ENCODE results near the gene PPARGC1A. TPM values are rescaled to one million over a fixed set of nuclear protein-coding genes. Genes with fewer than 3 reads are reported as not detected.
A peak's percentile ranks its signal among the peaks of the same experiment; 100 is the strongest.

Gene PPARGC1A
- total and polyA plus RNA-seq, 2 of the 13 experiments (the other 11 are each of a cell fraction or from before 2014, with no cell fraction given) = 20.7 to 37.3 TPM

DNA sequence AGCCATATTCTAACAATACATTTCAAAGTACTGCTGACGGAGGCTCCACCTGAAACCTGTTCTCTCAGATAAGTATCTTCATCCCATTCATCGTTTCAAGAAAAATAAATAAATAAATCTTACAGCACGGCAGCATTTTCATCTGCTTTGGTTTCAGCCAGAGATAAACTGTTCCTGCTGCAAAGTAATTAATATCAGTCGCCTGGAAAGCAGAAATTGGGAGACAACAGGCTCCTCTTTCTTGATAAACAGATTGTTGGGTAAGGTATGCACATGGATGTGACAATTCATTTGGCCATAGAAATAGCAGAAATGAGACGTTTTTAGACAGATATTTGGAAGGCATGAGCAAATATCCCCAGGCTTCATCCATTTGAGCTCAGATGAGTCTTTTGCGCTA lies 110.4 kb downstream of the PPARGC1A start (continued):
- no peak for TF ChIP-seq ZNF615 (CRISPR knock-in tag; IDR thresholded peaks at IDR 0.05; ENCODE audit: borderline replicate concordance)
- TF ChIP-seq, protein P1, sequence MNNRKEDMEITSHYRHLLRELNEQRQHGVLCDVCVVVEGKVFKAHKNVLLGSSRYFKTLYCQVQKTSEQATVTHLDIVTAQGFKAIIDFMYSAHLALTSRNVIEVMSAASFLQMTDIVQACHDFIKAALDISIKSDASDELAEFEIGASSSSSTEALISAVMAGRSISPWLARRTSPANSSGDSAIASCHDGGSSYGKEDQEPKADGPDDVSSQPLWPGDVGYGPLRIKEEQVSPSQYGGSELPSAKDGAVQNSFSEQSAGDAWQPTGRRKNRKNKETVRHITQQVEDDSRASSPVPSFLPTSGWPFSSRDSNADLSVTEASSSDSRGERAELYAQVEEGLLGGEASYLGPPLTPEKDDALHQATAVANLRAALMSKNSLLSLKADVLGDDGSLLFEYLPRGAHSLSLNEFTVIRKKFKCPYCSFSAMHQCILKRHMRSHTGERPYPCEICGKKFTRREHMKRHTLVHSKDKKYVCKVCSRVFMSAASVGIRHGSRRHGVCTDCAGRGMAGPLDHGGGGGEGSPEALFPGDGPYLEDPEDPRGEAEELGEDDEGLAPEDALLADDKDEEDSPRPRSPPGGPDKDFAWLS (CRISPR knock-in tag; IDR thresholded peaks at IDR 0.05; ENCODE audit: borderline replicate concordance) = no peak

DNA sequence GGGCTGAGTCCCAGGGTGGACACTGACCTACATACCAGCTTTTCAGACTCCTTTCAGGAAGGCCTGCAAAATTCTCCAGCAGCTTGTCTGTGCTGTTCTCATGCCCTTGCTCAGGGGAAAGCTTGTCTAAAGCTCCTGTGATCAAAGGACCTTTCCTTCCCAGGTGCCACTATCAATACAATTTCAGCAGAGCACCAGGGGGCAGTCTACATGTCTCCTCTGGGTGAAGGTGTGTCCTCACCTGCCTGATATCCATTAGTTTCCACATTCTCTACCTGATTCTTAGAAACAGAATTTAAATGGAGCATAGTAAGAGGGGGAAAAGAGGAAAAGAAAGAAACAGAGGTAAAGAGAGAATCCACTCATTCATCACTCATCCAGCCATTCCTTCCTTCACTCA lies 114.2 kb downstream of the PPARGC1A start:
- ATAC-seq (peak; percentile 86), FAIRE-seq (no peak)
- TF ChIP-seq, protein P2, sequence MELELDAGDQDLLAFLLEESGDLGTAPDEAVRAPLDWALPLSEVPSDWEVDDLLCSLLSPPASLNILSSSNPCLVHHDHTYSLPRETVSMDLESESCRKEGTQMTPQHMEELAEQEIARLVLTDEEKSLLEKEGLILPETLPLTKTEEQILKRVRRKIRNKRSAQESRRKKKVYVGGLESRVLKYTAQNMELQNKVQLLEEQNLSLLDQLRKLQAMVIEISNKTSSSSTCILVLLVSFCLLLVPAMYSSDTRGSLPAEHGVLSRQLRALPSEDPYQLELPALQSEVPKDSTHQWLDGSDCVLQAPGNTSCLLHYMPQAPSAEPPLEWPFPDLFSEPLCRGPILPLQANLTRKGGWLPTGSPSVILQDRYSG (CRISPR knock-in tag; IDR thresholded peaks at IDR 0.05) = no peak
- TF ChIP-seq GABPA (IDR thresholded peaks at IDR 0.05; ENCODE audit: low read depth, low read length) (no peak), GABPA (CRISPR knock-in tag; IDR thresholded peaks at IDR 0.05; ENCODE audit: low read depth) (no peak), STAG1 (CRISPR knock-in tag; IDR thresholded peaks at IDR 0.05) (peak; percentile 57), ZNF713 (CRISPR knock-in tag; IDR thresholded peaks at IDR 0.05) (no peak), TSC22D2 (CRISPR knock-in tag; IDR thresholded peaks at IDR 0.05; ENCODE audit: borderline replicate concordance) (no peak), RFX1 (IDR thresholded peaks at IDR 0.05) (no peak), ETV6 (CRISPR knock-in tag; conservative IDR thresholded peaks at IDR 0.05) (no peak), STAT5B (CRISPR knock-in tag; IDR thresholded peaks at IDR 0.05) (no peak), HMGA1 (CRISPR knock-in tag; conservative IDR thresholded peaks at IDR 0.05) (no peak), ZSCAN9 (CRISPR knock-in tag; IDR thresholded peaks at IDR 0.05; ENCODE audit: borderline replicate concordance) (no peak), ZNF790 (CRISPR knock-in tag; IDR thresholded peaks at IDR 0.05; ENCODE audit: borderline replicate concordance) (no peak), SIX4 (CRISPR knock-in tag; IDR thresholded peaks at IDR 0.05) (no peak)
- TF ChIP-seq, protein P3, sequence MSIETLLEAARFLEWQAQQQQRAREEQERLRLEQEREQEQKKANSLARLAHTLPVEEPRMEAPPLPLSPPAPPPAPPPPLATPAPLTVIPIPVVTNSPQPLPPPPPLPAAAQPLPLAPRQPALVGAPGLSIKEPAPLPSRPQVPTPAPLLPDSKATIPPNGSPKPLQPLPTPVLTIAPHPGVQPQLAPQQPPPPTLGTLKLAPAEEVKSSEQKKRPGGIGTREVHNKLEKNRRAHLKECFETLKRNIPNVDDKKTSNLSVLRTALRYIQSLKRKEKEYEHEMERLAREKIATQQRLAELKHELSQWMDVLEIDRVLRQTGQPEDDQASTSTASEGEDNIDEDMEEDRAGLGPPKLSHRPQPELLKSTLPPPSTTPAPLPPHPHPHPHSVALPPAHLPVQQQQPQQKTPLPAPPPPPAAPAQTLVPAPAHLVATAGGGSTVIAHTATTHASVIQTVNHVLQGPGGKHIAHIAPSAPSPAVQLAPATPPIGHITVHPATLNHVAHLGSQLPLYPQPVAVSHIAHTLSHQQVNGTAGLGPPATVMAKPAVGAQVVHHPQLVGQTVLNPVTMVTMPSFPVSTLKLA (IDR thresholded peaks at IDR 0.05) = no peak
- TF ChIP-seq, protein P4, sequence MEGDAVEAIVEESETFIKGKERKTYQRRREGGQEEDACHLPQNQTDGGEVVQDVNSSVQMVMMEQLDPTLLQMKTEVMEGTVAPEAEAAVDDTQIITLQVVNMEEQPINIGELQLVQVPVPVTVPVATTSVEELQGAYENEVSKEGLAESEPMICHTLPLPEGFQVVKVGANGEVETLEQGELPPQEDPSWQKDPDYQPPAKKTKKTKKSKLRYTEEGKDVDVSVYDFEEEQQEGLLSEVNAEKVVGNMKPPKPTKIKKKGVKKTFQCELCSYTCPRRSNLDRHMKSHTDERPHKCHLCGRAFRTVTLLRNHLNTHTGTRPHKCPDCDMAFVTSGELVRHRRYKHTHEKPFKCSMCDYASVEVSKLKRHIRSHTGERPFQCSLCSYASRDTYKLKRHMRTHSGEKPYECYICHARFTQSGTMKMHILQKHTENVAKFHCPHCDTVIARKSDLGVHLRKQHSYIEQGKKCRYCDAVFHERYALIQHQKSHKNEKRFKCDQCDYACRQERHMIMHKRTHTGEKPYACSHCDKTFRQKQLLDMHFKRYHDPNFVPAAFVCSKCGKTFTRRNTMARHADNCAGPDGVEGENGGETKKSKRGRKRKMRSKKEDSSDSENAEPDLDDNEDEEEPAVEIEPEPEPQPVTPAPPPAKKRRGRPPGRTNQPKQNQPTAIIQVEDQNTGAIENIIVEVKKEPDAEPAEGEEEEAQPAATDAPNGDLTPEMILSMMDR (CRISPR knock-in tag; IDR thresholded peaks at IDR 0.05) = peak; percentile 44; the same call in 1 of the 2 replicates
- TF ChIP-seq, protein P5, sequence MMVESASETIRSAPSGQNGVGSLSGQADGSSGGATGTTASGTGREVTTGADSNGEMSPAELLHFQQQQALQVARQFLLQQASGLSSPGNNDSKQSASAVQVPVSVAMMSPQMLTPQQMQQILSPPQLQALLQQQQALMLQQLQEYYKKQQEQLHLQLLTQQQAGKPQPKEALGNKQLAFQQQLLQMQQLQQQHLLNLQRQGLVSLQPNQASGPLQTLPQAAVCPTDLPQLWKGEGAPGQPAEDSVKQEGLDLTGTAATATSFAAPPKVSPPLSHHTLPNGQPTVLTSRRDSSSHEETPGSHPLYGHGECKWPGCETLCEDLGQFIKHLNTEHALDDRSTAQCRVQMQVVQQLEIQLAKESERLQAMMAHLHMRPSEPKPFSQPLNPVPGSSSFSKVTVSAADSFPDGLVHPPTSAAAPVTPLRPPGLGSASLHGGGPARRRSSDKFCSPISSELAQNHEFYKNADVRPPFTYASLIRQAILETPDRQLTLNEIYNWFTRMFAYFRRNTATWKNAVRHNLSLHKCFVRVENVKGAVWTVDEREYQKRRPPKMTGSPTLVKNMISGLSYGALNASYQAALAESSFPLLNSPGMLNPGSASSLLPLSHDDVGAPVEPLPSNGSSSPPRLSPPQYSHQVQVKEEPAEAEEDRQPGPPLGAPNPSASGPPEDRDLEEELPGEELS (CRISPR knock-in tag; IDR thresholded peaks at IDR 0.05) = no peak

More for the DNA sequence above, 114.2 kb downstream of the PPARGC1A start:
- no TSS peak for BruUV-seq (replicated peaks)
- H3K9ac ChIP-seq (ENCODE audit: insufficient read depth, low read depth, low read length) = no peak overlapping the region
- H3K9me3 ChIP-seq (ENCODE audit: low read length) = no peaks in the 10 kb centered on the region
- DNase-seq (ENCODE audit: low spot score) = peak; percentile 37
- no peaks in the 10 kb centered on the region for H3K79me2 ChIP-seq (ENCODE audit: insufficient read depth, low read length)
- intact Hi-C loops (cut with micrococcal nuclease; ENCODE audit: unreplicated experiment) = loop anchor here (2.0 to 5.0 kb wide), 3 partner anchors 147 to 642 kb away; no protein-coding TSS in a partner anchor
- no peak overlapping the region for H3K27ac ChIP-seq (ENCODE audit: extremely low read length, insufficient read depth, low read length)
- no peaks in the 10 kb centered on the region for H4K20me1 ChIP-seq (ENCODE audit: insufficient read depth, low read length)
- no peak overlapping the region for H3K4me3 ChIP-seq (replicated peaks in 1 of 3; ENCODE audit: insufficient read depth in 1 of 3, low read depth in 2 of 3, low read length in 3 of 3)
- H3K4me1 ChIP-seq (ENCODE audit: insufficient read depth, low read length) = no peaks in the 10 kb centered on the region
- no peak overlapping the region for H2AFZ ChIP-seq (ENCODE audit: low read length)
- ChIA-PET POLR2A (no interaction called here), CTCF (ENCODE audit: low intra/inter-chr PET ratio, low total read pairs) (no interaction called here)
- no peaks in the 10 kb centered on the region for H3K36me3 ChIP-seq (replicated peaks in 1 of 2; ENCODE audit: control insufficient read depth in 1 of 2, insufficient read depth in 2 of 2, low read length in 2 of 2)
- in situ Hi-C loops (cut with HindIII; ENCODE audit: extremely low pct_ligation_motif_present, low pct_unique_long_range_greater_than_20kb) = no loop called here
- H3K27me3 ChIP-seq (ENCODE audit: control insufficient read depth in 1 of 2, insufficient read depth in 2 of 2, low read length in 2 of 2) = no peaks in the 10 kb centered on the region
- H3K4me2 ChIP-seq (ENCODE audit: low read depth, low read length) = no peak overlapping the region

All from HepG2 (cell line).